NT2/D1 (cell line): ENCODE measurements around the gene NELL2.

Experiments
- SUZ12 ChIP-seq: IDR thresholded peaks from 2 replicates; pipeline ENCODE4 v1.6.1; 2011; ENCODE audit not compliant: insufficient read length, insufficient read depth; ENCODE audit errors: extremely low read depth
- YY1 ChIP-seq: IDR thresholded peaks from 2 replicates; pipeline ENCODE4 v1.6.1; 2011; ENCODE audit not compliant: insufficient read length, insufficient read depth
- ZNF274 ChIP-seq: IDR thresholded peaks from 2 replicates; pipeline ENCODE4 v1.6.1; 2011; ENCODE audit warnings: mild to moderate bottlenecking, low read depth, low read length

GRCh38 chr12:44863867-44864266, 12.2 kb downstream of the NELL2 start:
- no peak for TF ChIP-seq ZNF274
- TF ChIP-seq YY1, result no peak
- no peak for TF ChIP-seq SUZ12
